HG03039 (cell line): Measurements from ENCODE around the gene CATSPER1.
"Not testable (repeated sequence)": the region's sequence is repeated elsewhere in the genome, so short reads cannot be mapped to it uniquely, and the experiment has no call there.

Experiments used
- ATAC-seq: cut with Tn5 transposase; IDR thresholded peaks from one replicate; pipeline ENCODE4 v1.9.1; 2021; ENCODE audit warnings: mild to moderate bottlenecking, moderate library complexity; ENCODE audit not compliant: unreplicated experiment

The CATSPER1 gene

GRCh38 chr11:66020618-66021357 lies 5.5 kb downstream of the CATSPER1 start:
- ATAC-seq: no peak

GRCh38 chr11:66020212-66020611 lies 6.1 kb downstream of the CATSPER1 start:
- no peak for ATAC-seq

GRCh38 chr11:66017321-66017720 lies 9.0 kb downstream of the CATSPER1 start:
- no peak for ATAC-seq

DNA sequence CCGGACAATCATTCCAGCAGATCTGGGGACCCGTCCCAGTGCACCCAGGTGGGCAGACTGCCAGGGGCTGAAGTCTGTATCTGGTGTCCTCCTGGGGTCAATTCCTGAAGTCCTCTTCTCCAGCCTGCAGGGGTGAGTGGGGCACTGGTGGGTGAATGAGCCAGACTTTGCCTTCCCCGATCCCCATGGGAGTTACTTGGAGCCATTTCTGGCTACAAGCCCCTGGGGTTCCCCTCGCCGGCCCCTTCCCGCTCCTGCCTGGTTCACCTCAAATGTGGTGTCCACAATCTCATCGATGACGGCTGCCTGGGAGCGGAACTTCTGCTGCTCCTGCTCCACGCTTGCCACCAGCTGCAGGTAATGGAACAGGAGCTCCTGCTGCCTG lies 9.5 kb downstream of the CATSPER1 start:
- ATAC-seq: no peak

DNA sequence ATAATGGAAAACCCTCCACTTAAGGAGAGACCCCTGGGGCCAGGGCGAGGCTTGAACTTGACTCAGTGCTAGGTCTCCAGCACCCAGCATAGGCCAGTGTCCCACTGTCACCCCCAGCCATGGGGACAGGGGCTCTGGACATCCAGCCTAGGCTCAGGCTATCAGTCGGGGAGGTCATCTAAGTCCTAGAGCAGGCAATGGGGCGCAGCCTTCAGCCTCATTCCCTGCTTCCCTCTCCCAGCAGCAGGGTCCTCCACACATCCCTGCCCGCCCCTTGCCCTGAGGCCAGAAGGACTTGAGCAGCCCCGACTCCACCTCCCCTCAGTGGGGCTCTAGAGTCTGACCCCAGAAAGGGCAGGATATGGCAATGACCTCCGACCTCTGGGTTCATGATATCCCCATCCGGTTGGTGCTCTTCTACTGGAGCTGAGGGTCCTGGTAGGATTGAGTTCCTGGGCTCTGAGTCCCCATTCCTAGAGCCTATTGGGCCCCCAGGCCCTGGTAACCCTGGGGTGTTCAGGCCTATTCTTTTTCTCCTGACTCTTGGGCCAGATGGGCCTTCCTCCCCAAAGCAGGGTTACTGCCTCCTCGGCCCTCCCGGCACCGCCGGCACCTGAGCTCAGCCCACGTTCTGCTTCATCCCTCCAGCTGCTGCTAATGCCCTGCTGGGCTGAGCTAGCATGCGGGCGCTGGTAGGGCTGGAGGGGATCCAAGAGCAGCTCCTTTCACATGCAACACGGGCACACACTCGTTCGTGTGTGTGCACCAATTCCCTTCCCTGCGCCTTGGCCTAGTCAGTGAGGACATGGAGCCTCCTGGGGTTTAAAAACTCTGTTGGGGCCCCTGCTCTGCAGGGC lies 10.1 kb downstream of the CATSPER1 start:
- no peak for ATAC-seq

- ATAC-seq: no peak
Measured at GRCh38 chr11:66015454-66015881, 10.8 kb downstream of the CATSPER1 start.

DNA sequence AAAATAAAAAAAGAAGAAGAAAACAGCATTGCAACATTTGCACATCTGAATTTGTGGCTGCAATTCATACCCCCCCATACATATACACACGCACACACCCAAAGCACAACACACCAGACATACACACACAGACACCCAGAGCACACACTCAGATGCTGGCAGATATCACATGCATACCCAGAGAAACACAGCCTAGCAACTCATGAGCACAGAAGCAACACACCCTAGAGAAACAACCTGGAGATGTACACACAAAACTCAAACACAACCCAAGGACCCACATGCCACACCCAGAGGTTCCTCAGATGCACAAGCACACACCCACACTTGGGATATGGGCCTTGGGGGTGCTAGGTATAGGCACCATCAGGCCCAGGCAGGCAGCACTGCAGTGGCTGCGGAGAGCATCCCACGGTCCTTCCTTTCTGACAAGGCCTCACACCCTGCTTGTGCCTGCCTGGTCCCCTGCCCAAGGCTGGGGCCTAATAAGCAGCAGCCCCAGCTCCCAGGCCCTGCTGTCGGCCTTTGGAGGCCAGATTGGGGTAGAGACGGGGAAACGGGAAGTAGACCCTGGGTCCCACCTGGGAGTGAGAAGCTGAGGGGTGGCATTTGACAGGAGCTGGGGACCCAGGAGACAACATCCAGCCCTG lies 11.3 kb downstream of the CATSPER1 start:
- ATAC-seq: no peak

- ATAC-seq: no peak
Measured at GRCh38 chr11:66013762-66014100, 12.5 kb downstream of the CATSPER1 start.

DNA sequence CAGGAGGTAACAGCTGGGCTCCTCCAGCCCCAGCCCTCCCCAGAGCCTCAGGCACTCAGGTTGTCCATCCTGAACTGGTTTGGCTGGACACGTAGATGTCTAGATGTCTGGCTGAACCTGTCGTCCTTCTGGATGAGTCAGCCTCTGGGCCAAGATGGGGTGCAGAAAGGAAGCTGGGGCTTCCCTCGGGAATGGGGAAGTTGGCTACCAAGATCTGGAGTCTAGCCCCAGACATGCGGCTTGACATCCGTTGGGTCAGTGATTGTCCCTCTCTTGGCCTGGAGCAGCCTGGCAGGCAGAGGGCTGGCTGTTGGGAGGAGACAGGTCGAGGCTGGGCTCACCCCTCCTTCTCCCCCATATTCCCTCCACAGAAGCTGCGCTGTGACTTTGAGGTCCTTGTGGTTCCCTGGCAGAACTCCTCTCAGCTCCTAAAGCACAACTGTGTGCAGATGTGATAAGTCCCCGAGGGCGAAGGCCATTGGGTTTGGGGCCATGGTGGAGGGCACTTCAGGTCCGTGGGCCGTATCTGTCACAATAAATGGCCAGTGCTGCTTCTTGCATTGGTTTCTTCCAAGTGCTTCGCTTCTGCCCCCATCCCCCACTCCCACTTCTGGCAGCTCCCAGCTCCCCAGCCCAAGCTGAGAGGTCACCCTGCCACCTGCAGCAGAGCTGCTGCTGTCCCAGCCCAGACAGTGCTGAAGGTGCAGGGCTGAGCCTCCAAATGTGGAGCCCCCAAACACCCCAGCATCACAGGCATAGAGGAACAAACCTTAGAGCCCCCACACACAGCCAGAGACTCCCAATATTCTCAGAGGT lies 13.1 kb downstream of the CATSPER1 start:
- no peak for ATAC-seq

DNA sequence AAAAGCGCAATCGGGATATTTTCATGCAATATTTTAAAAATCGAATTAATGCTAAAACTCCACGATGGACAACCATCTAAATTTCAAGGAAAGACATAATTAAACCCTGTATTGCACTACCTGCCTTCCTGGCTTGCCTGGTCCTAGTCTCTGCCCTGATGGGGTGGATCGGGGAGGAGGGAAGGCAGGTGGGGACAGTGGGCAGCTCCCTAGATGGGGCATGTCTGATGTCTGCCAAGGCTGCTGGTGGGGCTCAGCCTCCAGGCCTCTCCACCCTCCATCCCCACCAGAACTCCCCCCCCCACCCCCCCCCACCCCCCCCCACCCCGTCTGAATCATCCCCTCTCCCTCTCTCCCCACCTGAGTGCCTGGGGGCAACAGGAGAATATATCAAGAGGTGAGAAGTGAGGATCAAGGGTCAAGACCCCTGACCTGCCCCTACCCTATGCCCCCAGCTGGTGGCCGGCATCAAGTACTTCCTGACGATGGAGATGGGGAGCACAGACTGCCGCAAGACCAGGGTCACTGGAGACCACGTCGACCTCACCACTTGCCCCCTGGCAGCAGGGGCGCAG lies 13.8 kb downstream of the CATSPER1 start:
- no peak for ATAC-seq

DNA sequence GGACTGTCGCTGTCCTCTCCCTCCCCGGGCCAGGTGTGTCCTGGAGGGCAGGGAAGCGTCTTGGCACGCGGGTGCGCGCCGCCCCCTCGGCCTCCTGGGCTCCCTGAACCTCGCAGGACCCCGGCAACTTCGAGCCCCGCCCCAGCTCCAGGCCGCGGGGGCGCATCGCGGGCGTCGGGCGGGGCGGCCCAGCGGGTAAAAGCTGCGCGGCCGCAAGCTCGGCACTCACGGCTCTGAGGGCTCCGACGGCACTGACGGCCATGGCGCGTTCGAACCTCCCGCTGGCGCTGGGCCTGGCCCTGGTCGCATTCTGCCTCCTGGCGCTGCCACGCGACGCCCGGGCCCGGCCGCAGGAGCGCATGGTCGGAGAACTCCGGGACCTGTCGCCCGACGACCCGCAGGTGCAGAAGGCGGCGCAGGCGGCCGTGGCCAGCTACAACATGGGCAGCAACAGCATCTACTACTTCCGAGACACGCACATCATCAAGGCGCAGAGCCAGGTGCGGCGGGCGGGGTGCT lies 14.4 kb downstream of the CATSPER1 start, which contains the start of gene CST6:
TSS of gene CST6 (plus strand) at position 224 of the 519 bp plus-strand sequence. CDS start at position 261, 37 bp downstream.
- ATAC-seq: no peak

- ATAC-seq: no peak
Measured at GRCh38 chr11:66011239-66011784, 15.0 kb downstream of the CATSPER1 start.

DNA sequence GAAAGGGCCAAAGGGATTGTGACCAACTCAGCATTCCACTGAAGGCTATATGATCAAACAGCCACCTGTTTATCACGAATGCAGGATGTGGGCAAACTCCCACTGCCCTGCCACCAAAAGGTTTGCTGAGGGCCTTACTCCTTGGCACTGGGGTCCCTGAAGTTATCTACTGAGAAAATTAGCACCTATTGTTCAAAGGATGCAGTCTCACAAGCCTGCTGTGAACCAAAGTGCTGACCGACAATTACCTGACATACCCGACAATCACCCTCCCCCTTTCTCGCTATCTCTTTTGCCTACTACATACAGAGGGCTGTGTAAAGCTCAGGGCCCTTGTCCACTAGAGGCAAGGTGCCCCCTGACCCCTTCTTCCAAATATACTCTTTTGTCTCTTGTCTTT lies 16.2 kb downstream of the CATSPER1 start:
- not testable (repeated sequence) for ATAC-seq

DNA sequence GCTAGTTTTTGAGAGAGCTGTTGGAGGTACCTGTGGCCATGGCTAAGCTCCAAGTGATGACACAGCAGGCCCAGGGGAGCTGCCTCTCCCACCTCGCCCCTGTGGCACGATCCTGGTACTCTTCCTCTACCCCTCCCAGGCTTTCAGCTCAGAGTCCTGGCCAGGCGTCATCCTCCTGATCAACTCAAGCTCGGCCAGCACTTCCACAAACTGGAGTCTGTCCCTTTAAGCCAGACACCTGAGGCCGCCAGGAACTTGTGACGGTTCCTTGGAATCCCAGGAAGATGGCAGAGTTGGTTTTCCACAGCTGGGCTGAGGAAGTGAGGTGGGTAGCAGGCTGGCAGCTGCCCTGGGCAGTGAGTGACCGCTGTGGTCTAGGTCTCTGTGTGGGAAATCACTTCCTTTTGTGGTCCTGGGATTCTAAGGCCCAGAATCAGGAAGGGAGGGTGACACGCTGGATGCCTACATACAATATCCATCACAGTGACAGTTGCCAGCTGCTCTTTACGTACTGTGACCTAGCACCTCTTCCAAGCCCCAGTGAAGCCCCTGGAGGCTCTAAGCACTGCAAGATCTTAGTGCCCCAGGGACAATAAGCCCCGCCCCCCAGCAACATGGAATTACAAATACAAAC lies 17.7 kb downstream of the CATSPER1 start:
- ATAC-seq: no peak

GRCh38 chr11:66008095-66008467 lies 18.2 kb downstream of the CATSPER1 start:
- ATAC-seq: no peak

- no peak for ATAC-seq
Measured at GRCh38 chr11:66007201-66007634, 19.1 kb downstream of the CATSPER1 start.

GRCh38 chr11:66006891-66007176 lies 19.4 kb downstream of the CATSPER1 start:
- no peak for ATAC-seq

DNA sequence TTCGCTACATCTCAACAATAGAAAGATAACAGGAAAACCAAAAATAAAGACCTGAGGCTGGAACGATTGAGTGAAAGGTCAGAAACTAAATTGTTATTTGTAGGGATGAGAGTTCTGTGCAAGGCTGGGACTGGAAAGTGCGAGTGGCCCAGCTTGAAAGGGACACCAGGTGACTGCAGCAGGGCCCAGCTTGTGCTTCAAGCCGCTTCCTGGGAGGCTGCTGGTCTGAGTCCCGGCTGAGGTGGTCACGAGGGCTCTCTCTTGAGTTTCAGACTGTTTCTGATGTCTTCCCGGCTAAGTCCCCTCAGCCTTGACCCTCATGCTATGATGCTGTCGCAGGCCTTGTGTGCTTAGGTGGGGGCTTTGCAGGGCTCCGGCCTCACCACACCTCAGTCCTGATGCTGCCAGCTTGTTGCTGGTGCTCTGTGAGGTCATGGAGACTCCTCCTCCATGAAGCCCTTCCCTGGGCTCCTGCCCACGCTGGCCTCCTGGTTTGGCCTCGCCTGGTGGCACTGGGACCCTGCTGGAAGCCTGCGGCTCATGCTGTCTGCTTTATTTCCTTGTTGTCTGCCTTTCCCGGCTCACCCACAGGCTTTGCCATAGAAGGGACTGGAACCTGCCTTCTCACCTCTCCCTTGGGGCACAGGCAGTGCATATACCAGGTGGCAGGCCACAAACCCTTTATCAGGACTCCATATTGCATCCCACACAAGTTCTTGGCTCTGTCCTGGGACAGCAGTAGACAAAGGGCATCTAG lies 20.0 kb downstream of the CATSPER1 start:
- no peak for ATAC-seq

GRCh38 chr11:66004186-66004585 lies 22.1 kb downstream of the CATSPER1 start:
- ATAC-seq: no peak
